ENCODE results near the gene CILP.
"Not testable (repeated sequence)": the region's sequence is repeated elsewhere in the genome, so short reads cannot be mapped to it uniquely, and the experiment has no call there.

Gene CILP

DNA sequence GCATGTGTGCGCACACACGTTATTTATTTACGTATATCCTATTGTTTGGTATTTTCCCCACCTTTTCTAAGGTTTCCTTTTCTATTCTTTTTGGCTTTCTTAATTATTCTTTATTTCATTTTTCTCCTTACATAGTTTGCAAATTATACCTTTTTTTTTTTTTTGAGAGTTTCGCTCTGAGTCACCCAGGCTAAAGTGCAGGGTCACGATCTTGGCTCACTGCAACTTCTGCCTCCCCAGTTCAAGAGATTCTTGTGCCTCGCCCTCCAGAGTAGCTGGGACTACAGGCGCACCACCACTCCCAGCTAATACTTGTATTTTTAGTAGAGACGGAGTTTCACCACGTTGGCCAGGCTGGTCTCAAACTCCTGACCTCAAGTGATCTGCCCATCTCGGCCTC, 20.0 kb upstream of the CILP start:
- Mint-ChIP-seq H3K27ac (no peak overlapping the region), H3K9me3 (no peaks in the 10 kb centered on the region), H3K4me1 (peaks cover 7% of the 10 kb centered on the region), H3K36me3 (ENCODE audit: low read depth) (no peaks in the 10 kb centered on the region), H3K27me3 (ENCODE audit: low read depth) (no peaks in the 10 kb centered on the region), H3K4me3 (no peak overlapping the region)
- TF ChIP-seq, protein P1, sequence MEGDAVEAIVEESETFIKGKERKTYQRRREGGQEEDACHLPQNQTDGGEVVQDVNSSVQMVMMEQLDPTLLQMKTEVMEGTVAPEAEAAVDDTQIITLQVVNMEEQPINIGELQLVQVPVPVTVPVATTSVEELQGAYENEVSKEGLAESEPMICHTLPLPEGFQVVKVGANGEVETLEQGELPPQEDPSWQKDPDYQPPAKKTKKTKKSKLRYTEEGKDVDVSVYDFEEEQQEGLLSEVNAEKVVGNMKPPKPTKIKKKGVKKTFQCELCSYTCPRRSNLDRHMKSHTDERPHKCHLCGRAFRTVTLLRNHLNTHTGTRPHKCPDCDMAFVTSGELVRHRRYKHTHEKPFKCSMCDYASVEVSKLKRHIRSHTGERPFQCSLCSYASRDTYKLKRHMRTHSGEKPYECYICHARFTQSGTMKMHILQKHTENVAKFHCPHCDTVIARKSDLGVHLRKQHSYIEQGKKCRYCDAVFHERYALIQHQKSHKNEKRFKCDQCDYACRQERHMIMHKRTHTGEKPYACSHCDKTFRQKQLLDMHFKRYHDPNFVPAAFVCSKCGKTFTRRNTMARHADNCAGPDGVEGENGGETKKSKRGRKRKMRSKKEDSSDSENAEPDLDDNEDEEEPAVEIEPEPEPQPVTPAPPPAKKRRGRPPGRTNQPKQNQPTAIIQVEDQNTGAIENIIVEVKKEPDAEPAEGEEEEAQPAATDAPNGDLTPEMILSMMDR (IDR thresholded peaks at IDR 0.05; ENCODE audit: unreplicated experiment in 3 of 3), result no peak

GRCh38 chr15:65226901-65227300, 15.6 kb upstream of the CILP start:
- H3K27ac Mint-ChIP-seq, result peak overlapping the region in 1 of 3 experiments; percentile 91
- not testable (repeated sequence) for H3K36me3 Mint-ChIP-seq (ENCODE audit: low read depth); H3K9me3 Mint-ChIP-seq; H3K4me3 Mint-ChIP-seq; H3K4me1 Mint-ChIP-seq; H3K27me3 Mint-ChIP-seq (ENCODE audit: low read depth)

GRCh38 chr15:65226221-65226620, 14.9 kb upstream of the CILP start:
- Mint-ChIP-seq H3K4me1 (no peaks in the 10 kb centered on the region), H3K4me3 (no peak overlapping the region), H3K27ac (no peak overlapping the region), H3K27me3 (ENCODE audit: low read depth) (no peaks in the 10 kb centered on the region), H3K36me3 (ENCODE audit: low read depth) (no peaks in the 10 kb centered on the region), H3K9me3 (no peaks in the 10 kb centered on the region)
- TF ChIP-seq, protein P1 (IDR thresholded peaks at IDR 0.05; ENCODE audit: unreplicated experiment in 3 of 3), result no peak

DNA sequence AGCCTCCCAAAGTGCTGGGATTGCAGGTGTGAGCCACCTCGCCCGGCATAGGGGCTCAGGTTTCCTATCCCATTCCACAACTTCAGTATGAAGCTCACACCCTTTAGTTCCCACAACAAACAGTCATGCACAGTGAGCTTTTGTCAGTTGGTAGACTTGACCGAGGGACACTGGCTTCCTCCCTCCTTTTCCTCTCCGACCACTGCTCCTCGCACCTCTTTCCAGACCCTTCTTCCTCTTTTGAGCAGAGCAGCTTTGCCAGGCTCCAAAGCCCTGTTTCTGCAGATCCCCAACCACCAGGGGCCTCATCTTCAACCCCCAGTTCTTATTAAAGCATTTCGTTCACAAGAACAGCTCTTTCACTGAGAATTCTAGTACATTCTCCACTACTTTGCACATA, 12.7 kb upstream of the CILP start:
- no peaks in the 10 kb centered on the region for H3K9me3 Mint-ChIP-seq
- no peaks in the 10 kb centered on the region for H3K4me1 Mint-ChIP-seq
- H3K4me3 Mint-ChIP-seq, result no peak overlapping the region
- no peaks in the 10 kb centered on the region for H3K27me3 Mint-ChIP-seq (ENCODE audit: low read depth)
- no peaks in the 10 kb centered on the region for H3K36me3 Mint-ChIP-seq (ENCODE audit: low read depth)
- H3K27ac Mint-ChIP-seq, result peak overlapping the region in 1 of 3 experiments; percentile 48
- TF ChIP-seq, protein P1 (IDR thresholded peaks at IDR 0.05; ENCODE audit: unreplicated experiment in 3 of 3), result no peak

DNA sequence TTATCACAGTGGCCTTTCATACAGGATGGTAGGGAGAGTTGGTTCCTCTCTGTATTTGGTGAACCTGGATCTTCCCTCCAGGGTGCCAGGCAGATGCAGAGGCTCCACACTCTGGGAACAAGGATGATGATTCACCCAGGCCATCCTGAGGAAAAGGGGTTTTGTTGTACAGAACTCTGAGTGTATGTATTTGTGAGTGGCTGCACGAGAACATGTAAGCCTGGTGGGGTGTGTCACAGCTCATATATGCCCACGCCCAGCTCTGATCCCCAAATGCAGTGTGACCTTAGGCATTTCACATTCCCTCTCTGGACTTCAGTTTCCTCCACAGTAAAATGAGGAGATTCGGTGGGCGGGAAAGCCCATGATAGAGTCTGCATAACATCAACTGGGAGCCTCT, 11.6 kb upstream of the CILP start:
- Mint-ChIP-seq H3K4me1 (no peaks in the 10 kb centered on the region), H3K36me3 (ENCODE audit: low read depth) (no peaks in the 10 kb centered on the region), H3K27ac (no peak overlapping the region), H3K4me3 (no peak overlapping the region), H3K9me3 (no peaks in the 10 kb centered on the region), H3K27me3 (ENCODE audit: low read depth) (no peaks in the 10 kb centered on the region)
- TF ChIP-seq, protein P1 (IDR thresholded peaks at IDR 0.05; ENCODE audit: unreplicated experiment in 3 of 3), result no peak

- TF ChIP-seq, protein P1 (IDR thresholded peaks at IDR 0.05; ENCODE audit: unreplicated experiment in 3 of 3), result no peak
- Mint-ChIP-seq H3K27me3 (ENCODE audit: low read depth) (no peaks in the 10 kb centered on the region), H3K4me1 (no peaks in the 10 kb centered on the region), H3K9me3 (no peaks in the 10 kb centered on the region), H3K4me3 (no peak overlapping the region), H3K36me3 (ENCODE audit: low read depth) (no peaks in the 10 kb centered on the region), H3K27ac (no peak overlapping the region)
These were observed 10.4 kb upstream of the CILP start for GRCh38 chr15:65221697-65222096.

Measured in nephron (organoid).